HG03378 (cell line): ENCODE results near the gene EMC9.

Experiments used
- ATAC-seq: cut with Tn5 transposase; IDR thresholded peaks from one replicate; pipeline ENCODE4 v1.9.1; 2021; ENCODE audit warnings: mild to moderate bottlenecking, moderate library complexity; ENCODE audit not compliant: unreplicated experiment

EMC9 gene

GRCh38 chr14:24132061-24132685, 9.2 kb downstream of the EMC9 start:
- no peak for ATAC-seq

- ATAC-seq = no peak
These were observed 9.8 kb downstream of the EMC9 start for GRCh38 chr14:24131549-24131966.

- ATAC-seq = no peak
These were observed 10.5 kb downstream of the EMC9 start for GRCh38 chr14:24130717-24131548.

DNA sequence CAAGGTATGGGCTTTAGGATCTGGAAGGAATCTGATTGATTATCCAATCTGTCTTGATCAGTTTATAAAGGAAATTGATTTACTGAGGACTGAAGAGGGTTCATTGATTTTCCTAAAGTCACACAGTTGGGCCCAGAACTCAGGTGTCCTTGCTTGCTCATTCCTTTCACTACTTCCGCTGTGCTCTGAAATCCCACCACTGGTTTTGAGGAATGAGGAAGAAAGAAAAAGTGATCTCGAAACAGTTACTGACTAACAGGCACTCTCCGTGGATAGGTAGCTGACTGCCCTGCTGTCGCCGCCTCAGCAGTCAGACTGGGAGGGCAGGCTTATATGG, 11.0 kb downstream of the EMC9 start, which contains the start of gene FITM1:
Gene FITM1 (plus strand): TSS at position 280 of the 337 bp plus-strand sequence. CDS start 905 bp downstream, outside the sequence.
- ATAC-seq = no peak

GRCh38 chr14:24129410-24129998, 11.9 kb downstream of the EMC9 start:
- no peak for ATAC-seq

DNA sequence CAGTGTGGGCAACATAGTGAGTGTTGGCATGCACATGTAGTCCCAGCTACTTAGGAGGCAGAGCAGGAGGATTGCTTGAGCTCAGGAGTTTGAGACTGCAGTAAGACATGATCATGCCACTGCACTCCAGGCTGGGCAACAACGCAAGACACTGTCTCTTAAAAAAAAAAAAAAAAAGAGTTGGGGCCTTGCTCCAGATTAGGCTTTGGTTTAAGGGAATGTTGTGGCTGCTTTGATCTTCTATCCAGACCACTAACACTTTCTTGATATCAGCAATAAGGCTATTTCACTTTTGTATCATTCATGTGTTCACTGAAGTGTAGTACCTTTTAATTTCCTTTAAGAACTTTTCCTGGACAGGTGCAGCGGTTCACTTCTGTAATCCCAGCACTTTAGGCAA, 13.7 kb downstream of the EMC9 start:
- no peak for ATAC-seq

DNA sequence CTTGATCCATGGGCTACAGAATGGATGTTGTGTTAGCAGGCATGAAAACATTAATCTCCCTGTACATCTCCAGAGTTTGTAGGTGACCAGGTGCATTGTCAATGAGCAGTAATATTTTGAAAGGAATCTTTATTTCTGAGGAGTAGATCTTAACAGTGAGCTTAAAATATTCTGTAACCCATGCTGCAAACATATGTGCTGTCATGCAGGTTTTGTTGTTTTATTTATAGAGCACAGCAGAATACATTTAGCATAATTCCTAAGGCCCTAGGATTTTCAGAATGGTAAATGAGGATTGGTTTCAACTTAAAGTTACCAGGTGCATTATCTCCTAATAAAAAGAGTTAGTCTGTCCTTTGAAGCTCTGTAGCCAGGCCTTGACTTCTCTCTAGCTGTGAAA, 14.5 kb downstream of the EMC9 start:
- ATAC-seq = no peak

- ATAC-seq = no peak
These were observed 17.7 kb downstream of the EMC9 start for GRCh38 chr14:24123424-24124417.

GRCh38 chr14:24122898-24123297, 18.5 kb downstream of the EMC9 start:
- ATAC-seq = no peak

- ATAC-seq = no peak
These were observed 19.0 kb downstream of the EMC9 start for GRCh38 chr14:24122416-24122815.

DNA sequence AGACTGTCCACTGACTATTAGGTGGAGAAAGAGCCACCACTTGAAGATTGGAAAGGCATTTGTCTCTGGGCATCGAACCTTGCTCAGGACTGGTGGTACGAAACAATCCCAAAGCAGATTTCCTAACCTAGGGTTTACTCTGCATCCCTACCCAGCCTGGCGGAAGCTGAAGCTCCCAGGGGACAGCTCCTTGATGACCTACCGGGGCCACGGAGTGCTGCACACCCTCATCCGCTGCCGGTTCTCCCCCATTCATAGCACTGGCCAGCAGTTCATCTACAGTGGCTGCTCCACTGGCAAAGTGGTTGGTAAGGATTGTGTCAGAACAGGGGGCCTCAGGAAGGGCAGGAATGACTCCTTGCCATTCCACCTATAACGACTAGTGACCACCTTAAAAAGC, 20.2 kb downstream of the EMC9 start:
- ATAC-seq = no peak

DNA sequence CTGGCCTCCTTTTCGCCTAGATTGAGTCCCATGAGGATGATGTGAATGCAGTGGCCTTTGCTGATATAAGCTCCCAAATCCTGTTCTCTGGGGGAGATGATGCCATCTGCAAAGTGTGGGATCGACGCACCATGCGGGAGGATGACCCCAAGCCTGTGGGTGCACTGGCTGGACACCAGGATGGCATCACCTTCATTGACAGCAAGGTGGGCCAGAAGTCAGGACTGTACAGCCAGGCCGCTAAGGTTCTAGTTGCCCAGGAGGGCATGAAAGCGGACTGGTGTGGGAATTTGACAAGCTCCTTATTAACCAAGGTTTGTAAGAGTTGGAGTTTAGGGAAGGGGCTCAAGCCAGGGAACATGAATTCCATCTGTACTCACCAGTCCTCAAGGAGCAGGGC, 21.7 kb downstream of the EMC9 start:
- no peak for ATAC-seq

- no peak for ATAC-seq
These were observed 24.2 kb downstream of the EMC9 start for GRCh38 chr14:24117179-24117578.

DNA sequence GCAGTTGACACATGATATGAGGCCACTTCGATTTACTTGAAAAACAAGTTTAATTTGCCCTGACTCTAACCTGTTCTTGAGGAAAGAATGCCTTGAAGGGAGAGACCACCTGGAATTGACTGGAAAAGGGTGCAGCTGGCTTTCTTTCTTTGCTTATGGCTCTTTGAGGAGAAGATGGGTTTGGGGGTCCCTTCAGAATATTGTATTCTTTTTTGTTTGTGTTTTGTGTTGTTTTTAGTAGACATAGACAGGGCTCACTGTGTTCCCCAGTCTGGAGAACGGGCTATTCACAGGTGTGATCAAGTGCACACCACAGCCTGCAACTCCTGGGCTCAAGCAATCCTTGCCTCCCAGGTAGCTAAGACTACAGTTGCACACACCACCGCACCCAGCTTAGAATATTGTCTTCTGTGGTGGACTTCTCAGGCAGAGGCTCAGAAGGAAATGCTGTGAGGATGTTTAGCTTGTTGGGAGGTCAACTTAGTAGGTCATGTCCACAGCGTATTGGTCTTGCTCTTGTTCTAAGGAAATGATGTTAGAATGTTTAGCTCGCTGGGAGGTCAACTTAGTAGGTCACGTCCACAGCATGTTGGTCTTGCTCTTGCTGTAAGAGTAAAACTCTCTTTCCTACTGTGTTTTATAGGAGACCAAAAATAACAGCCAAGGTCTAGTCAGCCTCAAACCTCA, 25.1 kb downstream of the EMC9 start:
- ATAC-seq = no peak

- ATAC-seq = no peak
These were observed 25.8 kb downstream of the EMC9 start for GRCh38 chr14:24115422-24116127.

- ATAC-seq = peak; percentile 89
These were observed 26.6 kb downstream of the EMC9 start, which contains the start of the genes DCAF11 and NRL for GRCh38 chr14:24114532-24115421. Gene DCAF11, plus strand, starts transcription at chr14:24114777. Its CDS starts 818 bp downstream, at chr14:24115595. Gene NRL, minus strand, starts transcription at chr14:24114949. Its CDS starts 32,101 bp downstream, at chr14:24082848.

- peak; percentile 34 for ATAC-seq
These were observed 27.4 kb downstream of the EMC9 start for GRCh38 chr14:24113801-24114531.

DNA sequence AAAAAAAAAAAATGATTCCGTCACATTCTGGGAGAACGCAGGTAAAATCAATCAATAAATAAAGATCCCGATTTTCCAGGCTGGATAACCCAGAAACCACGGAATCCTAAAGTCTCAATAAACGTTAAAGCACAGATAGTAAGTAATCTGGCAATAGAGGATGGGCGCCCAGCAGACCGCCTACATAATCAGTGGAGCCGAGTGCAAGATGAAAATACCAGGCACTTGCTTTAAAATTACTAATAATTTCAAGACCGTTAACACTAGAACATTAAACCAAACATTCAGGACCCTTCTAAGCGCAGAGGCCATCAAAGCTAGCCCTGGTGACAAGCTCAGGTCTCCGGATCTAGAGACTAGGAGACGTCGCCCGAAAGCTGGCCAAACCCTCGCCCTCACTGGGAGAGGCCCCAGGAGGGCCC, 28.0 kb downstream of the EMC9 start:
- ATAC-seq = no peak
